Tongue (tissue), 2 donors: ENCODE data around the gene MAML3. TPM values are rescaled to one million over a fixed set of nuclear protein-coding genes. Genes with fewer than 3 reads are reported as not detected.

ENCODE experiments used
- DNase-seq: peaks from one replicate; pipeline ENCODE4 v3.0.0-alpha.2; 2015
- total RNA-seq: library from RNA; depleted of rRNA; stranded (reverse); fragments of >200 nt; gene quantifications from one replicate; pipeline ENCODE4 v1.2.3, GENCODE V29; 2014

Gene MAML3
- total RNA-seq, 1 donor from 2014 or later: 7.0 TPM

DNA sequence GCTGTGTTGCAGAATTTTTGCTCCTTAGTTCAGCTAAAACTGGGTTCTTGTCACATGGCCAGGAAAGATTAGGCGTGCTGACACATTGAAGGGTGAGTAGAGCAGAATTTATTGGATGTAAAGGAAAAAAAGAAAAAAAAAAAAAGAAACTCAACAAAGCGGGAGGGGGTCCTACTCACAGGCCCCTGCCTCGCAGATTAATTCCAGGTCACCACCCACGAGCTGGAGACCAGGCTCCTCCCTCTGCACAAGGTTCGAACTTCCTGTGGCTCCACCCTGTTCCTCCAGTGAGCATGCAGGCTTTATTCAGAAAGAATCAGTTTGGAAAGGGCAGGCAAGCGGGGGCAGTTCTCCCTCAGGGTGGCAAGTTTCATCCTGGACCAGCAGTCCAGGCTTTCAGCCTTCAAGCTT, 471.2 kb downstream of the MAML3 start:
- DNase-seq: no peak

DNA sequence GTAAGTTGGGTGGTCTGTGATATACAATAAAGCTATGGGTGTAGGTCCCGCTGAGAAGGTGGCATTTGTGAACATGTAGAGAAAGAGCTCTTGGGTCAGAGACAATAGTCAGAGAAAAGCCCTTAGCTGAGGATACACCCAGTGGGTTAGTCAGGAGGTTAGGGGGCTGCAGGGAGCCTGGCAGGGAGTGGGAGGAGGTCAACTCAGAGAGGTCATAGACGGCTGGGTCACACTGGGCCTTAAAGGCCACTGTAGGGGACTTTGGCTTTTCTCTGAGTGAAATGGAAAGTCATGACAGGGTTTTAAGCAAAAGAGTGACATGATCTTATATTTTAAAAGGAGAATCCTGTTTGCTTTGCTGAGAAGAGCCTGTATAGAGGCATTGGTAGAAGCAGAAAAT, 471.7 kb downstream of the MAML3 start:
- DNase-seq: no peak

DNA sequence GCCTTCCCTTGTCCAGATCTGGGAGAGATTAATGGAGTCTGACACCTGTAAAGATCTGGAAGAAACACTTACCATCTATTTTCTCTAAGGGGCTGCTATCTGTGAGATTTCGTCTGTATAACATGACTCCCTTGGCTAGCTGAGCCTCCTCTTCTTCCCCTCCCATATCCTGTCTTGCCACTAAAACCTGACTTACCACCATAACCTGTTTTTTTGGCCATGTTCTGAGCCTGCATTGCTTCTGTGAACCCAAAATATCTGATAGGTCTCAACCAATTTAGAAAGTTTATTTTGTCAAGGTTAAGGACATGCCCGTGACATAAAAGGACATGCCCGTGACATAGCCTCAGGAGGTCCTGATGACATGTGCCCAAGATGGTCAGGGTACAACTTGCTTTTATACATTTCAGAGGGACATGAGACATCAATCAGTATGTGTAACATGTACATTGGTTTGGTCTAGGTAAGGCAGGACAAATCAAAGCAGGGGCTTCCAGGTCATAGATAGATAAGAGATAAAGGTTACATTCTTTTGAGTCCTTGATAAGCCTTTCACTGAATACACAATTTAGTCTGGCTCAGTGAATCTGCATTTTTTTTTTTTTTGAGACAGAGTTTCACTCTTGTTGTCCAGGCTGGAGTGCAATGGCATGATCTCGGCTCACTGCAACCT, 476.9 kb downstream of the MAML3 start:
- DNase-seq: no peak

DNA sequence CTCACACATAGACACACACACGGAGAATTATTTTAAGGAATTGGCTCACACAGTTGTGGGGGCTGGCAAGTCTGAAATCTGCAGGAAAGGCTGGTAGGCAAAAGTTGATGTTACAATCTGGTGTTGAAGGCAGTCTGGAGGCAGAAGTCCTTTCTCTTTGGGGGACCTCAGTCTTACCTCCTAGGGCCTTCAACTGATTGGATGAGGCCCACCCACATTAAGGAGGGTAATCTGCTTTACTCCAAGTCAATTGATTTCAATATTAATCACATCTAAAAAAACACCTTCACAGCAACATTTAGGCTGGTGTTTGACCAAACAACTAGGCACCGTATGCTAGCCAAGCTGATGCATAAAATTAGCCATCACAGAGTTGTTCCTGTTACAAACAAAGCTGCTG, 477.6 kb downstream of the MAML3 start:
- no peak for DNase-seq

DNA sequence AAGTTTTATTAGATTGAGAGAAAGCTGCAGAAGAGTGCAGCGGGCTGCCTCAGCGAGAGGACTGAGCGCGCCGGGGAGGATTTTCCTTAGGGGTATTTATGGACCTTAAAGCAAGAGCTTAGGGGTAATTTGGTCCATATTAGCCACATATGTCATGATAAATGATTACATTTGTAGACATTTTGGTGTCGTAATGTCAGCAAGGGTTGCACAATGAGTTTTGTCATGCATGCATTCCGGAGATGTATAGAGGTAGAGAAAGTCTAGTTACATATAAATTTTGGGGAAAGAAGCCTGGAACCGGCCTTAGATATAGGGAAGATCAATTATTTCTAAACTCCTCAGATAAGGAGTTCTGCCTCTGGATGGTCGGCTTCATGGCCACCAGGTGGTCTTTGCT, 478.3 kb downstream of the MAML3 start:
- no peak for DNase-seq

DNA sequence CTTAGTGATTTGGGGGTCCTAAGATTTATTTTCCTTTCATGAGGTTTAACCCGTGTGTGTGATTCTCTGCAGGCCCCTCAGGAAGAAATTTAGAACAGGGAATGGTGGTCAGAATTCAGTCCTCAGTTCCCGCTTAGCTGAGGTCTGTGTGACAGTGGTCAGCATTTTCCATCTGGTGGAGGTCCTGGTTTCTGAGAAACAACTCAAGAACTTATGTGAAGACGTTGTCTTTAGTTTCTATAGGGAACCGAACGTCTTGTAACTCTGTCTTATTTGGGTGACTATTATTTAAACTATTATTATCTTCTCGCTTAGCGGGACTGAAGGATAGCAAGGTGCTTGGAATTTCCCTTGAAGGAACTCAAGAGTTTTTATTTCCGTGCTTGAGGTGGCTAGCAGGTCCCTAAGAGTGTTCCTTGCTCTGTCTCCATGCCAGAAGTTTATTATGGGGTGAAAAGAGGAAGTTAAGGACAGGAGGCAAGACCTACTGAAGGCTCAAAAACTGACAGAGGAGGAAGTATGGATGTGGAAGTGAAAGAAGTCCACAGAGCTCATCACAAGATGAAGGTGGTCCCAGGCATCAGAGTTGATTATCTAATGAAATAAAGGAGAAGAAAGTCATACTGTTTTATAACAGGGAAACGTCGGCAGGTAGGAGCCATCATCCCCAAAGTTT, 479.0 kb downstream of the MAML3 start:
- no peak for DNase-seq

DNA sequence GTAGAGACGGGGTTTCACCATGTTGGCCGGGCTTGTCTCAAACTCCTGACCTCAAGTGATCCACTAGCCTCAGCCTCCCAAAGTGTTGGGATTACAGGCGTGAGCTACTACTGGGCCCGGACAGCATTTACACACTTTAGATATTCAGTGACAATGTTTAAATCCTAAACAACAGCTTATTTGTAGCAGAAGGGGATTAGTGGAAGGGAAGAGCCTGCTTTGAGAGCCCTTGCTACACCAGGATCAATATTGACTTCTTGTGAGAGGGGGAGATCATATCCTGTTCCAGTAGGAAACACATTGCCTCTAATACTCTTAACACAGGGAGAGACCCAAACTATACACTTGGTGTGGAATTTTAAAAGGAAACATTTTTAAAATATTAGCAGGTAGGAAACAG, 481.3 kb downstream of the MAML3 start:
- no peak for DNase-seq

GRCh38 chr4:139672215-139672614, 481.8 kb downstream of the MAML3 start:
- no peak for DNase-seq

DNA sequence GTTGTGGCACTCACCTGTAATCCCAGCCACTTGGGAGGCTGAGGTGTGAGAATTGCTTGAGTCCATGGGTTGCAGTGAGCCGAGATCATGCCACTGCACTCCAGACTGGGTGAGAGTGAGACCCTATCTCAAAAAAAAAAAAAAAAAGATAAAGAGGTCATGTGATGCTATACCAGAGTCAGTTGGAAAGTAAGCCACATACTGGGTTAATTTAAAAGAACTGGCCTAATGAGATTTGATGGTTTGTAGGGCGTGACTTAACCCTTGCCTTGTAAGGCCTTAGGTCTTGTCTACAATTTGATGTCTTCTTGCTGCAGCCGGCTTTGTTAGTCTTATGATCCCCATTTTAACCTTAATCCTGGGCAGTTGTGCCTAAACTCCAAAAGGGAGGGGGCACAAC, 483.2 kb downstream of the MAML3 start:
- DNase-seq: no peak

DNA sequence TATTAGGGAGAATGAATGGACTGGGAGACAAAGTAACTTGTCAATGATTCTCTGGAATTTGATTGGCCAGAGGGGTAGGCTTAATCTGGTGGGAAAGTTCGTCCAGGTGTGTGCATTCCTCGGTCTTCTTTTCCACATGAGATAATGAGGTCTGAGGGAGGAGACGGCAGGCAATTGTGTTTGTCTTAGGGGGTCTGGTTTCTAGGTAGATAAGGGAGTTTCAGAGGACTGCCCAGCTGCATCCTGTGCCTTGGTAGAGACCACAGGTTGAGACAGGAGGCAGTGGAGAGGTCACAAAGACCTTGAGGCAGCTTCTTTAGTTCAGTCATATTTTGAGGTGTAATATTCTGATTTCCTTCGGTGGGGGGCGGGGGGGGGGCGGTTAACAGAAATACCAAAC, 484.1 kb downstream of the MAML3 start:
- DNase-seq: no peak

GRCh38 chr4:139669335-139669734, 484.6 kb downstream of the MAML3 start:
- no peak for DNase-seq

DNA sequence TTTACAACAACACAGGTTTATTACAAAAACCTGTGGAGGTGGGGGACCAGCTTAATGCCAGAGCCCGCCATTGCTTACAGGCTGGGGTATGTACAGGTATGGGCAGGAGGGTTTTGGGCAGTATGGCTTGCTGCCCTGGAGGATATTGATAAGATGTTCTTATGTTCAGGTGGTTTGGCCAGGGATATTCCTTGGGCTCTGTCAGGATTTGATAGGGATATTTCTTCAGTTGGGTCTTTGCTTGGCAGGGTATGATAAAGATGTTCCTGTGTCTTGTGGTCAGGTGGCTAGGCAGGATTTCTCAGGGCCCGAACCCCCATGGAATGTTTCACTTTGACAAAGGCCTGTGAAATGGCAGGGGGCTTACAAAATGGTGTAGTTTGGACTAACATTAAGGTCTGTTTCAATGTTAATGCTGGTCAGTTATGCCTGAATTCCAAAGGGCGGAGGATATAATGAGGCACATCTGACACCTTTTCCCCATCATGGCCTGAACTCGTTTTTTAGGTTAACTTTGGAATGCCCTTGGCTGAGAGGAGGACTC, 485.3 kb downstream of the MAML3 start:
- DNase-seq: no peak

- no peak for DNase-seq
These were observed 485.9 kb downstream of the MAML3 start for GRCh38 chr4:139668036-139668435.

Other genes starting within 250 kb of the MAML3 start
- 48.9 TPM for gene SCOC, start 219.5 kb upstream of the MAML3 start, total RNA-seq